Measurements from ENCODE around the gene PATZ1.

- TF ChIP-seq CTCF (IDR thresholded peaks at IDR 0.05) (no peak), ZFX (IDR thresholded peaks at IDR 0.05; ENCODE audit: borderline replicate concordance) (no peak)
These were observed 5.3 kb downstream of the PATZ1 start for GRCh38 chr22:31340765-31341247.

All from 22Rv1 (cell line).